ENCODE measurements around the gene RAVER1.
A peak's percentile ranks its signal among the peaks of the same experiment; 100 is the strongest.
"Not testable (repeated sequence)": the region's sequence is repeated elsewhere in the genome, so short reads cannot be mapped to it uniquely, and the experiment has no call there.

The RAVER1 gene

DNA sequence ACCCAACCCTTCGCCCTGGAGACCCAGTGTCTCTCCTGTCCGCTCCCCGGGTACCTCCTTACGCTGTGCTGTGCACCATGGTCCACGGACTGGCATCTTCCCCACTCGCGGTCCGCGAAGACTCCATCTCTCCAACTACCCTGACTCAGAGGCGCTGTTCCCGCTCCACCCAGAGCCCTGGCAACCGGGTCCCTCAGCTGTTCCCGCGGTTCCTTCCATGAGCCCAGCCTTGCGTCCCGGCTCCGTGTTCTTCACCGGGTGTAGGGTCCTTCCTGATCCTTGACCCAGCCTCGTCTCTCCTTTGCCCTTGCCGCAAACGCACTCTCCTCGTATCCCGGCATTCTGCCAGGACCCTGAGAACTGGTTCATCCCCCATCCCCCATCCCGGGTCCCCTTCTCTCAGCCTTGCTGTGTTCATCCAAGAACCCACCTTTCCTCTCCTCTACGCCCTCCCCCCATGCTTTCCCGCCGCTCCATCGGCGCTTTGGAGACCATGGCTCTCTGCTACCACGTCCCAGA lies 42.9 kb downstream of the RAVER1 start:
- no peak for DNase-seq (ENCODE audit: low spot score)

DNA sequence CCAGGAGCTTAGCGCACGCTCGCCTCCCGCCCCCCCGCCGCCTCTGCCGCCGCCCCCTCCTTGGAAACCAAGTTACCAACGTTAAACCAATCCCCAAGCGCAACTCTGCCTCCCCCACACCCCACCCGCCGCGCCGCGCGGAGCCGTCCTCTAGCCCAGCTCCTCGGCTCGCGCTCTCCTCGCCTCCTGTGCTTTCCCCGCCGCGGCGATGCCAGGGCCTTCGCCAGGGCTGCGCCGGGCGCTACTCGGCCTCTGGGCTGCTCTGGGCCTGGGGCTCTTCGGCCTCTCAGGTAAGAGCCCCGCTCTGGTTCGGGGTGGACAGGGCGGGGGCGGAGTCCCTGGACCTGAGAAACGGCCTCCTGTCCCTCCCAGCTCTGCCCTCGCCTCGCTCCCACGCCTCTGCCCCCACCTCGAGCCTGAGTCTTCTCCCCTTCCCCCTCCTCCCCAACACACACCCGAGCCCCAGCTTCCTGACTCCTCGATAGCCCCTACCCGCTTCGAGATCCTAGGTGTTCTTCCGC lies 43.4 kb downstream of the RAVER1 start, which contains the start of gene ICAM5:
Gene ICAM5 (plus strand): TSS at position 117 of the 521 bp plus-strand sequence. CDS start 92 bp downstream, at position 209.
- peak; percentile 59 for DNase-seq (ENCODE audit: low spot score)

DNA sequence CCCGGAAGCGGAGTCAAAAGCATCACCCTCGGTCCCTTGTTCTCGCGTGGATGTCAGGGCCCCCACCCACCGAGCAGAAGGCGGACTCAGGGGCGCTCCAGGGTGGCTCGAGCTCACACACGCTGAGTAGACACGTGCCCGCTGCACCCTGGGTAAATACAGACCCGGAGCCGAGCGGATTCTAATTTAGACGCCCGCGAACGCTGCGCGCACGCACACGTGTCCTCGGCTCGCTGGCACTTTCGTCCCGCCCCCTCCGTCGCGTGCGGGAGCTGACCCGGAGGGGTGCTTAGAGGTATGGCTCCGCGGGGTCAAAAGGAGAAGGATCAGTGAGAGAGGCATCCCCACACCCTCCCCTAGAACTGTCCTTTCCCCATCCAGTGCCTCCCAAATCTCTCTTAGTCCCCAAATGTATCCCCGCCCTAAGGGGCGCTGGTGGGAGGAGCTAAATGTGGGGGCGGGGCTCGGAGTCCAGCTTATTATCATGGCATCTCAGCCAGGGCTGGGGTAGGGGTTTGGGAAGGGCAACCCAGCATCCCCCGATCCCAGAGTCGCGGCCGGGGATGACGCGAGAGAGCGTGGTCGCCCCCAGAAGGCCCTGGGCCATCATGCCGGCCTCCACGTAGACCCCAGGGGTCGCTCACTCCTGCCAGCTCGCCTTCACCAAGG lies 44.0 kb downstream of the RAVER1 start:
- DNase-seq (ENCODE audit: low spot score), result peak; percentile 96

DNA sequence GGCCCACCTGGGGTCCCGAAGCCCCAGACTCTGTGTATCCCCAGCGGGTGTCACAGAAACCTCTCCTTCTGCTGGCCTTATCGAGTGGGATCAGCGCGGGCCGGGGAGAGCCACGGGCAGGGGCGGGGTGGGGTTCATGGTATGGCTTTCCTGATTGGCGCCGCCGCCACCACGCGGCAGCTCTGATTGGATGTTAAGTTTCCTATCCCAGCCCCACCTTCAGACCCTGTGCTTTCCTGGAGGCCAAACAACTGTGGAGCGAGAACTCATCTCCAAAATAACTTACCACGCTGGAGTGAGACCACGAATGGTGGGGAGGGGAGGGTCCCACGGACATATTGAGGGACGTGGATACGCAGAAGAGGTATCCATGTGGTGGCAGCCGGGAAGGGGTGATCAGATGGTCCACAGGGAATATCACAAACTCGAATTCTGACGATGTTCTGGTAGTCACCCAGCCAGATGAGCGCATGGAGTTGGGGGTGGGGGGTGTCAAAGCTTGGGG lies 44.6 kb downstream of the RAVER1 start:
- peak; percentile 86 for DNase-seq (ENCODE audit: low spot score)

DNA sequence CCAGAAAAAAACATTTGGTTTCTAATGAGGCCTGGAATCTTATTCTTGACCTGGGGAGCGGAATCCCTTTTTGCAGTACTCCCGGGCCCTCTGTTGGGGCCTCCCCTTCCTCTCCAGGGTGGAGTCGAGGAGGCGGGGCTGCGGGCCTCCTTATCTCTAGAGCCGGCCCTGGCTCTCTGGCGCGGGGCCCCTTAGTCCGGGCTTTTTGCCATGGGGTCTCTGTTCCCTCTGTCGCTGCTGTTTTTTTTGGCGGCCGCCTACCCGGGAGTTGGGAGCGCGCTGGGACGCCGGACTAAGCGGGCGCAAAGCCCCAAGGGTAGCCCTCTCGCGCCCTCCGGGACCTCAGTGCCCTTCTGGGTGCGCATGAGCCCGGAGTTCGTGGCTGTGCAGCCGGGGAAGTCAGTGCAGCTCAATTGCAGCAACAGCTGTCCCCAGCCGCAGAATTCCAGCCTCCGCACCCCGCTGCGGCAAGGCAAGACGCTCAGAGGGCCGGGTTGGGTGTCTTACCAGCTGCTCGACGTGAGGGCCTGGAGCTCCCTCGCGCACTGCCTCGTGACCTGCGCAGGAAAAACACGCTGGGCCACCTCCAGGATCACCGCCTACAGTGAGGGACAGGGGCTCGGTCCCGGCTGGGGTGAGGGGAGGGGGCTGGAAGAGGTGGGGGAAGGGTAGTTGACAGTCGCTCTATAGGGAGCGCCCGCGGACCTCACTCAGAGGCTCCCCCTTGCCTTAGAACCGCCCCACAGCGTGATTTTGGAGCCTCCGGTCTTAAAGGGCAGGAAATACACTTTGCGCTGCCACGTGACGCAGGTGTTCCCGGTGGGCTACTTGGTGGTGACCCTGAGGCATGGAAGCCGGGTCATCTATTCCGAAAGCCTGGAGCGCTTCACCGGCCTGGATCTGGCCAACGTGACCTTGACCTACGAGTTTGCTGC lies 46.3 kb downstream of the RAVER1 start, which contains the start of gene ICAM4:
Gene ICAM4 (plus strand): TSS at position 153 of the 935 bp plus-strand sequence. CDS start 58 bp downstream, at position 211.
- DNase-seq (ENCODE audit: low spot score), result no peak

DNA sequence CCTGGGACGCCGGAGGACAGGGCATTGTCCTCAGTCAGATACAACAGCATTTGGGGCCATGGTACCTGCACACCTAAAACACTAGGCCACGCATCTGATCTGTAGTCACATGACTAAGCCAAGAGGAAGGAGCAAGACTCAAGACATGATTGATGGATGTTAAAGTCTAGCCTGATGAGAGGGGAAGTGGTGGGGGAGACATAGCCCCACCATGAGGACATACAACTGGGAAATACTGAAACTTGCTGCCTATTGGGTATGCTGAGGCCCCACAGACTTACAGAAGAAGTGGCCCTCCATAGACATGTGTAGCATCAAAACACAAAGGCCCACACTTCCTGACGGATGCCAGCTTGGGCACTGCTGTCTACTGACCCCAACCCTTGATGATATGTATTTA lies 47.9 kb downstream of the RAVER1 start:
- peak; percentile 27 for DNase-seq (ENCODE audit: low spot score)

DNA sequence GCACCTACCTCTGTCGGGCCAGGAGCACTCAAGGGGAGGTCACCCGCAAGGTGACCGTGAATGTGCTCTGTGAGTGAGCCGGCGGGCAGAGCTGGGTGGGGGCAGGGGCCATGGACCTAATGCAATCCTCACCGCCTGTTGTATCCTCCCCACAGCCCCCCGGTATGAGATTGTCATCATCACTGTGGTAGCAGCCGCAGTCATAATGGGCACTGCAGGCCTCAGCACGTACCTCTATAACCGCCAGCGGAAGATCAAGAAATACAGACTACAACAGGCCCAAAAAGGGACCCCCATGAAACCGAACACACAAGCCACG lies 48.4 kb downstream of the RAVER1 start:
- no peak for DNase-seq (ENCODE audit: low spot score)

DNA sequence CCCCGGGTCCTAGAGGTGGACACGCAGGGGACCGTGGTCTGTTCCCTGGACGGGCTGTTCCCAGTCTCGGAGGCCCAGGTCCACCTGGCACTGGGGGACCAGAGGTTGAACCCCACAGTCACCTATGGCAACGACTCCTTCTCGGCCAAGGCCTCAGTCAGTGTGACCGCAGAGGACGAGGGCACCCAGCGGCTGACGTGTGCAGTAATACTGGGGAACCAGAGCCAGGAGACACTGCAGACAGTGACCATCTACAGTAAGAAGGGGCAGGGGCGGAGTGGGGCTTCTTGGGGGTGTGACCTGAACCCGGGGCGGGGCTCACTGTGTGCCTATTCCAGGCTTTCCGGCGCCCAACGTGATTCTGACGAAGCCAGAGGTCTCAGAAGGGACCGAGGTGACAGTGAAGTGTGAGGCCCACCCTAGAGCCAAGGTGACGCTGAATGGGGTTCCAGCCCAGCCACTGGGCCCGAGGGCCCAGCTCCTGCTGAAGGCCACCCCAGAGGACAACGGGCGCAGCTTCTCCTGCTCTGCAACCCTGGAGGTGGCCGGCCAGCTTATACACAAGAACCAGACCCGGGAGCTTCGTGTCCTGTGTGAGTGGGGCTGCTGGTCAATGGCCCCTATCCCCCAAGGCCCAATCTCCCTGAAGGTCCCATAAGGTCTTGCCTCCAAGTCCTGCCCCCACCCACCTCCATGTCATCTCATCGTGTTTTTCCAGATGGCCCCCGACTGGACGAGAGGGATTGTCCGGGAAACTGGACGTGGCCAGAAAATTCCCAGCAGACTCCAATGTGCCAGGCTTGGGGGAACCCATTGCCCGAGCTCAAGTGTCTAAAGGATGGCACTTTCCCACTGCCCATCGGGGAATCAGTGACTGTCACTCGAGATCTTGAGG lies 49.0 kb downstream of the RAVER1 start:
- DNase-seq (ENCODE audit: low spot score), result no peak

DNA sequence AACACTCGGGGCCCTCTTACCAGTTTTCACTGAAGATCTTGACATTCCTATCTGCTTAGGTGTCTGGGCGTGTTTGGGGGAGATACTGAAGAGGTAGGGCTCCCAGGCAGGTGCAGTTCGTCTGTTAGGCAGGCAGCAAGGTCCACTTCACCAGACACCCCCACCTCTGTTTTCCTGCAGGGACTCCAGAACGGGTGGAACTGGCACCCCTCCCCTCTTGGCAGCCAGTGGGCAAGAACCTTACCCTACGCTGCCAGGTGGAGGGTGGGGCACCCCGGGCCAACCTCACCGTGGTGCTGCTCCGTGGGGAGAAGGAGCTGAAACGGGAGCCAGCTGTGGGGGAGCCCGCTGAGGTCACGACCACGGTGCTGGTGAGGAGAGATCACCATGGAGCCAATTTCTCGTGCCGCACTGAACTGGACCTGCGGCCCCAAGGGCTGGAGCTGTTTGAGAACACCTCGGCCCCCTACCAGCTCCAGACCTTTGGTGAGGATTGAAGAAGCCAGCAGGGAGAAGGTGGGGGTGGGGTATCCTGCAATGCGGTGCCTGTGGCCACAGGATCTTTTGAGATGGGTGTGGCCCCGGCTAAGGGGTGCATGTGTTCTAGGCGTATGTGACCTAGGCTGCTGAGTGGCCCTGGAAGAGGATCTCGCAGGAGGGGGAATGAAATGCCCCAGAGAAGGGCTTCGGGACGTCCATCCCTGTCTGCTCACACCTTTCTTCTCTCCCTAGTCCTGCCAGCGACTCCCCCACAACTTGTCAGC lies 49.8 kb downstream of the RAVER1 start:
- no peak for DNase-seq (ENCODE audit: low spot score)

DNA sequence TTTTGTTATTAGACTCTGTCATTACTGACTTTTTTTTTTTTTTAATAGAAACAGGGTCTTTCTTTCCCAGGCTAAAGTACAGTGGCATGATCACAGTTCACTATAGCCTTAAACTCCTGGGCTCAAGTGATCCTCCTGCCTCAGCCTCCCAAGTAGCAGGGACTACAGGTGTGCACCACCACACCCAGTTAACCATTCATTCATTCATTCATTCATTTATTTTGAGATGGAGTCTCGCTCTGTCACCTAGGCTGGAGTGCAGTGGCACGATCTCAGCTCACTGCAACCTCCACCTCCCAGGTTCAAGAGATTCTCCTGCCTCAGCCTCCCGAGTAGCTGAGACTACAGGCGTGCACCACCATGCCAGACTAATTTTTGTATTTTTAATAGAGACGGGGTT lies 51.3 kb downstream of the RAVER1 start:
- not testable (repeated sequence) for DNase-seq (ENCODE audit: low spot score)

DNA sequence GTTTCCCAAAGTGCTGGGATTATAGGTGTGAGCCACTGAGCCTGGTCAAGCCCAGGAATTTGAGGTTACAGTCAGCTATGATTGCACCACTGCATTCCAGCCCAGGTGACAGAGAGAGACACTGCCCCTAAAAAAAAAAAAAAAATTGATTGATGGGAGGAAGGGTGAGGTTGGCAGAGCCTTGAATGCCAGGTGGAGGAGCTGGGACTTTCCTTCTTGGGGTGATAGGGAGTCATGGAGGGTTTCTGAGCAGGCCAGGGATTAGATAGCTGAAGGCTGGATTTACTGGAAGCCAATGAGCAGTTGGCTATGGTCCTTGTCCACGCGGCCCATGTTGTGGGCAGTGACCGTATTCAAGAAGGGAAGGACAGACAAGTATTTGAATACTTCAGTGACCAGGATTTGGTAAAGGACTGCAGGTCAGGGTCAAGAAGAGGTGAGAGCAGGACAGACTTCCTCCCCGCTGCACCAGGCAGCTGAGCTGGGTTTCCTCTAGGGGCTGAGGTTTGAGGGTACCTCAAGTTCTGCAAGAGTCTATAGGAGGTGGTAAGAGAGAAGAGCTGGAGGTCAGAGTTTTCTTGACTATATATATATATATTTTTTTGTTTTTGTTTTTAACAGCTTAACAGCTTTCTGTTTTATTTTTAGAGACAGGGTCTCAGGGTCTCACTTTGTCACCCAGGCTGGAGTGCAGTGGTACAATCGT lies 53.4 kb downstream of the RAVER1 start:
- no peak for DNase-seq (ENCODE audit: low spot score)

DNA sequence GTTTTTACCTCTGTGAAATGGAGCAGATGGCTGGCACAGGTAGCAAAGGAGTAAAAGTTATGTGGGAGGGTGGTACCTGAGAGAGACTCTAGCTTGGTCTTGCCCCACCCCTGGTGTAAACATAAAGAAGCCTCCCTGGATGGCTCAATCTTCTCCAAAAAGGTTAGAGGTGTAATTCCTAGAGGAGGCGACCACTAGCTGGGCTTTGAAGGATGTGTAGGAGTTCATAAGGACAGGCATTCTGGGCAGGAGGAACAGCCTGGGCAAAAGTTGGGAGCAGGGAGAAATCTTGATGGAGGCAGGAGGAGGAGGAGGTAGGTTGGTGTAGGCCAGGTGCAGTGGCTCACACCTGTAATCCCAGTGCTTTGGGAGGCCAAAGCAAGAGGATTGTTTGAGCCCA lies 54.4 kb downstream of the RAVER1 start:
- DNase-seq (ENCODE audit: low spot score), result no peak

DNA sequence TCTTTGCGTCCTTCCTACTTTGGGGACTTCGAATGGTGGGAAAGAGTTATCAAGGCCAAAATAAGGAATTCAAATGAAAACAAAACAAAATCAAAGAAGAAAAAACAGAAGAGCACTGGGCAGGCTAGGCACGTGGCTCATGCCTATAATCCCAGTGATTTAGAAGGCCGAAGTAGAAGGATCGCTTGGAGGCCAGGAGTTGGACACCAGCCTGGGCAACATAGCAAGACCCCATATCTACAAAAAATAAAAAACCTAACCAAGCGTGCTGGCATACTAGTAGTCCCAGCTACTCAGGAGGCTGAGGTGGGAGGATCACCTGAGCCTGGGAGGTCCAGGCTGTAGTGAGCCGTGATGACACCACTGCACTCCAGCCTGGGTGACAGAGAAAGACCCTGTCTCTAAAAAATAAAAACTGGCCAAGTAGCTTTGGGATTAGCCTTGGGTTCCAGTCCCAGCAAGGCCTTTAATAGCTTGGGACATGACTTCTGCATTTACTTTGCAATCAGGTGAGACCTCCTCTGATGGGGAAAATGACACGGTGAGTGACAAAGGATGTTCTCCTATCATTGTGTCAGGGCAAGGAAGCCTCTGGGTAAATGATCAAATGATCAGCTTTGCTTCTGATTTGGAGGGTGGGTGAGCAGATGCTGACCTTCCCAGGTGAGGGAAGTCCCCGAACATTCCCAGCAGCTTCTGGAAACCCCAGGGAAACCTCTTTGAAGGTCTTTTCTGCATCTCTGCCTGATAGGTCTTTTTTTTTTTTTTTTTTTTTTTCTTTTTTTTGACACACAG lies 55.3 kb downstream of the RAVER1 start:
- no peak for DNase-seq (ENCODE audit: low spot score)

DNA sequence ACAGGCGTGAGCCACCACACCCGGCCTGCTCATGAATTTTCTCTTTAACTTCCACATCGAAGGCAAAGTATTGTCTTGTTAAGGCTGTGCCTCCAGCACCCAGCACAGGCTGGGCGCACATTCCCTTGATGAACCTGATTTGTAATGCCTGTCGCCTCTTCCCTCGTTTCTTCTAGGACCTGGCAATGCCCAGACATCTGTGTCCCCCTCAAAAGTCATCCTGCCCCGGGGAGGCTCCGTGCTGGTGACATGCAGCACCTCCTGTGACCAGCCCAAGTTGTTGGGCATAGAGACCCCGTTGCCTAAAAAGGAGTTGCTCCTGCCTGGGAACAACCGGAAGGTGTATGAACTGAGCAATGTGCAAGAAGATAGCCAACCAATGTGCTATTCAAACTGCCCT lies 58.7 kb downstream of the RAVER1 start:
- no peak for DNase-seq (ENCODE audit: low spot score)

DNA sequence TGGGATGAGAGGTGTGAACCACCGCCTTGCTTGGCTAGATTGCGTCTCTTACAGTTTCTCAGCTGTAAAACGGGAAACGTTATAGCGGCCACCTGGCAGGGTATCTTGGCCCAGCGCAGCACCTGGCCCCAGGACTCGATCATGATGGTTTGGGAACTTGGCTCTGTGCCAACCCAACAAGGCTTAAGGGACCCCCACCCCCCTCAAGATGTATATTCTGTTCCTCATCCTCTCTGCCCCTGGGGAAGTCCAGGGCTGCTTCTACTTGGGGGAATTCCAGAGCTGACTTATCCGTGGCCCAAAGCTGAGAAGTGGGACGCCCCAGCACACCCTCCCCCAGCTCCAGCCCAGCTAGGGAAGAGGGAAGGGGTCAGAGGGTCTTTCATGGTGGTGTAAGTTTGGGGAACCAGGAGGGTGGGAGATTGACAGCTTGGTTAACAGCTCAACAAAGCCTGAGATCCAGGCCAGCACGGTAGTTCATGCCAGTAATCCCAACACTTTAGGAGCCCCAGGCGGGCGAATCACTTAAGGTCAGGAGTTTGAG lies 61.7 kb downstream of the RAVER1 start:
- DNase-seq (ENCODE audit: low spot score), result peak; percentile 90

DNA sequence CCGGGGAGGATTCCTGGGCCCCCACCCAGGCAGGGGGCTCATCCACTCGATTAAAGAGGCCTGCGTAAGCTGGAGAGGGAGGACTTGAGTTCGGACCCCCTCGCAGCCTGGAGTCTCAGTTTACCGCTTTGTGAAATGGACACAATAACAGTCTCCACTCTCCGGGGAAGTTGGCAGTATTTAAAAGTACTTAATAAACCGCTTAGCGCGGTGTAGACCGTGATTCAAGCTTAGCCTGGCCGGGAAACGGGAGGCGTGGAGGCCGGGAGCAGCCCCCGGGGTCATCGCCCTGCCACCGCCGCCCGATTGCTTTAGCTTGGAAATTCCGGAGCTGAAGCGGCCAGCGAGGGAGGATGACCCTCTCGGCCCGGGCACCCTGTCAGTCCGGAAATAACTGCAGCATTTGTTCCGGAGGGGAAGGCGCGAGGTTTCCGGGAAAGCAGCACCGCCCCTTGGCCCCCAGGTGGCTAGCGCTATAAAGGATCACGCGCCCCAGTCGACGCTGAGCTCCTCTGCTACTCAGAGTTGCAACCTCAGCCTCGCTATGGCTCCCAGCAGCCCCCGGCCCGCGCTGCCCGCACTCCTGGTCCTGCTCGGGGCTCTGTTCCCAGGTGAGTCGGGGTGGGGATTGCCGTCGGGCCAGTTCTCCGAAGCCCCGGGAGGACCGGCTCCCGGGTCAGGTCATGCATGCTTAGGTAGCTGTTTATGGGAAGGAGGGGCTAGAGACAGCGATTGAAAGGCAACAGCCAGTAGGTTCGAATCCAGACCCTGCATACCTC lies 62.5 kb downstream of the RAVER1 start, which contains the start of gene ICAM1:
Gene ICAM1 (plus strand): TSS at position 505 of the 779 bp plus-strand sequence. CDS start 40 bp downstream, at position 545.
- peak; percentile 89 for DNase-seq (ENCODE audit: low spot score)

DNA sequence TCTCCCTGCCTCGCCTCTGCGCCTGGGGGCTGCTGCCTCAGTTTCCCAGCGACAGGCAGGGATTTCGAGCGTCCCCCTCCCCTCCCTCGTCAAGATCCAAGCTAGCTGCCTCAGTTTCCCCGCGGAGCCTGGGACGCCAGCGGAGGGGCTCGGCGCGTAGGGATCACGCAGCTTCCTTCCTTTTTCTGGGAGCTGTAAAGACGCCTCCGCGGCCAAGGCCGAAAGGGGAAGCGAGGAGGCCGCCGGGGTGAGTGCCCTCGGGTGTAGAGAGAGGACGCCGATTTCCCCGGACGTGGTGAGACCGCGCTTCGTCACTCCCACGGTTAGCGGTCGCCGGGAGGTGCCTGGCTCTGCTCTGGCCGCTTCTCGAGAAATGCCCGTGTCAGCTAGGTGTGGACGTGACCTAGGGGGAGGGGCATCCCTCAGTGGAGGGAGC lies 63.1 kb downstream of the RAVER1 start:
- peak; percentile 71 for DNase-seq (ENCODE audit: low spot score)

All from NAMALWA (cell line).